GM19455 (cell line): ENCODE measurements around the gene B3GLCT.
"Not testable (repeated sequence)": the region's sequence is repeated elsewhere in the genome, so short reads cannot be mapped to it uniquely, and the experiment has no call there.

ENCODE experiments used
- ATAC-seq: cut with Tn5 transposase; IDR thresholded peaks from one replicate; pipeline ENCODE4 v1.9.1; 2021; ENCODE audit not compliant: unreplicated experiment

The B3GLCT gene

DNA sequence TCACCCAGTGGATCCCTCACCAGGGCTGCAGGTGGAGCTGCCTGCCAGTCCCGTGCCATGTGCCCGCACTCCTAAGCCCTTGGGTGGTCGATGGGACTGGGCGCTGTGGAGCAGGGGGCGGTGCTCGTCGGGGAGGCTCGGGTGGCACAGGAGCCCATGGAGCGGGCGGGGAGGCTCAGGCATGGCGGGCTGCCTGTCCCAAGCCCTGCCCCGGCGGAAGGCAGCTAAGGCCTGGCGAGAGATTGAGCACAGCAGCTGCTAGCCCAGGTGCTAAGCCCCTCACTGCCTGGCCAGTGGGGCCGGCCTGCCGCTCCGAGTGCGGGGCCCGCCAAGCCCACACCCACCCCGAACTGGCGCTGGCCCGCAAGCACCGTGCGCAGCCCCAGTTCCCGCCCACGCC is 16.8 kb upstream of the B3GLCT start:
- ATAC-seq, result no peak

DNA sequence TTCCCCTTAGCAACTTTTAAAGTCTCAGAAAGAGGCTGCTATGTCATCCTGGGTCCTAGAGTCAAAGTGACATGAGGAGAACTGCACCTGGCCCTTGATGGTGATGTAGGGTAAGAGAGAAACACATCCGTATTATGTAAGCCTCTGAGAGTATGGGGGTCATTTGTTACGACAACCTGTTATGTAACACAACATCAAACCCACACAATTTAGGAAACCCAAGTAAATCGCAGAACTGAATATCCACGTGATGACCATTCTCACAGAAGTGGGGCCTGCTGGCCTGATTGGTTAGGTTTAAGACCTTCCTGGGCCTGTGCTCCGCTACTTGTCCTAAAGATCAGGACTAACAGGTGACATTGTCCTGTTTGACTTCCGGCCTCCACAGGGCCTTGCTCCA is 15.3 kb upstream of the B3GLCT start:
- no peak for ATAC-seq

DNA sequence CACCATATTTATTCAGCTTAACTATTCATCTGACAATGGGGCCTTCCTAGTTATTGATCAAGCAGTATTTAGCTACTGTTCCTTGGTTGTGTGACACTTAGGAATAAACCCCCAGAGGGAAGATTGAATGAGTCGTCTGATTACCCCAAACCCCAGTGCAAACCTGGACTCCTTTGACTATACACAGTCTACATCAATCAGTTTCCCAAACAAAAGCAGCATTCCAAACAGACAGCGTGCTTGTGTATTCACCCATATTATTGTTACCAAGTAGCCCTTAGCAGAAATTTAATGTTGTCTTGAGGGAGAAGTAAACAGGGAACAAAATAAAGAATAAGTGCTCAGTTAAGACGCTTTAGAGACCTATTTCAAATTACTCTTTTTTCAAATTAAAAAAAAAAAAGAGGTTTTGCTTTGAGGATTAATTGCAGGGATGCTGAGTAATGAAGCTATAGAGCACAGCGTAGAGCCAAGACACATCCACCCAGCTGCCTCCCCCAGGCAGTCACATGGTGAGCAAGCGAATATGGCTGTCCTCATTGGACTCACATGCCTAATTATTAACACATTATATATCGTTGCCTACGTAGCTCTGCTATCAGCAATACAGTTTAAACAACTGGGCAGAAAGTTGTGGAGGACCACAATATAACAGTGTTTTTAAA is 14.7 kb upstream of the B3GLCT start:
- no peak for ATAC-seq

DNA sequence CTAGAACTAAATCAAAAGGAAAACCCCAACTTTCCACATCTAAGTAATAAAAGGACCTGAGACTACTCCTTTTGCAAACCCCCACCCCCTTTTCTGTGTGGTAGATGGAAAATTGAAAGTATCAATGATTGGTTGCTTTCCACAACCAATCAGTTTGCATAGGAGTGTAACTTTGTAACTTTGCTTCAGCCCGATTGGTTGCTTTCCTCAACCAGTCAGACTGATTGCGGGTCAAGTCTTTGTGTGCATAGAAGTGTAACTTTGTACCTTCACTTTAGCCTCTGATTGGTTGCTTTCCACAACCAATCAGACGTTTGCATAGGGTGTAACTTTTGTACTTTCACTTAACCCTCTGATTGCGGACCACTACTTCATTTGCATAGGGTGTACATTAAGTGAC is 8.0 kb upstream of the B3GLCT start:
- no peak for ATAC-seq

DNA sequence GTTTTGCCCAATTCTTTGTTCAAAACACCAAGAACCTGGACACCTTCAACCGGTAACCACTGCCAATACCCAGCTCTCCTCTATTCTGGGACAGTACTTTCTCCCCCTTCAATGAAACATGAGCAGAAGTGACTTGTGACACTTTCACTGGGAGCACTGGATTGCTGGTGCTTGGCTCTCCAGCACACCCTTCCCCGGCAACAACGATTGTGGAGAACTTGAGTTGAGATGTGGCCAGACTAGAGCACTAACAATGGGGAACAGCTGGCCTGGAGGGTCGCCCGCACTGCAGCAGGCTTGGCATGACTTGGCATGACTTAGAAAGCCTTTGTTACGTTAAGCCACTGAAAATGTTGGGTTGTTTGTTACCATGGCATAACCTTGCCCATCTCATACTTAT is 7.5 kb upstream of the B3GLCT start:
- no peak for ATAC-seq

DNA sequence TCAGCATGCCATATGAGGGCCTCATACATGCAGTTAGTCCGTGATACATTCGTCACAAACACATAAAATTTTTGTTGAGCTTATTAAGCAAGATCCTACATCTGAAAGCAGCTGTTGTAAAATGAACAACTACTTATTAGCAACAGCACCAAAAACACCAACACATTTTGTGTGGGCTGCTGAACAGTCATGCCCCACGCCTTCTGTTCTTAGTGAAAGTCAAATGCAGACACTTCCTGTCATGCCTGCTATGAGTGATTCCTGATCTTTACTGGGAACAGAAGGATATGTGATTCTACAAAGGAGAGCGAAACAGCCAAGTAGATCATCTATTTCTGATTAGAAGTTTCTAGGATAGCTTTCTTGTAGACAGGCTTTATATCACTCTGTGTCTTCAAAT is 4.2 kb upstream of the B3GLCT start:
- ATAC-seq, result no peak

DNA sequence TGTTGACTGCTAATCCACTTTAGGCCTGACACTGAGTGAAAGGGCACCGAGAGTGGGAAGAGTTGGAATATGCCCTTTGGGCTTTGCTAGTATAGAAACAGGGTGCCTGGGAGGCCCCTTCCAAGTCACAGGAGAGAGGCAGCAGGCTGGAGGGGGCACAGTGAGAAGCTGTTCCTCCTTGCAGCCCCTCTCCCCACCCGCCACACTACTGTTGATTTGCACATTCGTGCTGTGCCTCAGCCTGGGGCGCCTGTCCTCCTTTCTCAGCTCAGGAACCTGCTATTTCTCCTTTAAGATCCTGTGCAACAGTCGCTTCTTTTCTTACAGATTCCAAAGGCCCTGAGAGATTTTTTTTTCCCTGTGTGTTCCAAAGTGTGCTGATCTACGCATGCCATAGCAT is 2.8 kb upstream of the B3GLCT start:
- no peak for ATAC-seq

DNA sequence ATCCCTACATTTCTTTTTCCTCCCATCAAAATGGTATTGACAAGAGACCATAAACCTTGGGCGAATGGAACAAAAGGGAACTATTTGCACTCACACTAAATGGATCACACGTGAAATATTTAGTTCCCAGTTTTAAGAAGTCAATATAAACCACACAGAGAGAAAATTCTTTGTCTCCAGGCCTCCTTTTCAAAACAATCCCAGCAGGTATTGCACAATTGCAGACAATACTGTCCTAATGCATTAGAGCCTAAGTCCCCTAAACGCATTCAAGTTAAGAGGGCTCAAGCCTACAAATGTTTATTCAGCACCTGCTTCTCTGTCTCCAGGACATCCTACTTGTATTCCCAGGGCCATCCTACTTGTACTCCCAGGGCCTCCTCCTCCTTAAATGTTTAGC is 1.3 kb upstream of the B3GLCT start:
- no peak for ATAC-seq

DNA sequence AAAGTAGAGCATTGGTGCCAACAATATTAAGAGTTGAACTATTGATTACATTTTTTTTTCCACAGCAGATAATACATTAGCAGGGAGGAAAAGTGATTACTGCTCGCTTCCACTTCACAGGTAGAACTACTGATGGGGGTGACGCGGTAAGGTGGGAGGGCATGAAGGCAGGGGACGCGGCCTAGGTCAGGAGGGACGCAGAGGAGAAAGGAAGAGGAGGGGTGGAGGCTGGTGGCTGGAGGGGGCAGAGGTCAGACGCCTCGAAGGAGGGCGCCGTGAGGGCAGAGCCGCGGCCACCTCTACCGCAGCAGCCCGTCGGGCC is 287 bp upstream of the B3GLCT start:
- ATAC-seq, result peak; percentile 18

DNA sequence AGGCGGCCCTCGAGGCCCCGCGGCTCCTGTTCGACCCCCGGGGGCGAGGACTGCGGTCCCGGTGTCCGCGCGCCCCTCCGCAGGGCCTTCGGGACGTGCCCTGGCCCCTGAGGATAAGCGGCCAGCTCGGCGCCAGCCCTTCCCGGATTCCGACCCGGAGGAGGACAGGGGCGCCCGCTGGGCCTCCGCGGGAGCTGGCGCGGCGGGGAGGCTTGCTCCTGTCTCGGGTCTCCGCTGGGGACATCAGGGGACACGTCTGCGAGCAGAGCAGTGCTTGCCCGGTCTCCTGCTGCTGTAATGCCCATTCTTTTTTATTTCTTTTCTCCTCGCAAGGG is 829 bp downstream of the B3GLCT start:
- ATAC-seq, result peak; percentile 33

DNA sequence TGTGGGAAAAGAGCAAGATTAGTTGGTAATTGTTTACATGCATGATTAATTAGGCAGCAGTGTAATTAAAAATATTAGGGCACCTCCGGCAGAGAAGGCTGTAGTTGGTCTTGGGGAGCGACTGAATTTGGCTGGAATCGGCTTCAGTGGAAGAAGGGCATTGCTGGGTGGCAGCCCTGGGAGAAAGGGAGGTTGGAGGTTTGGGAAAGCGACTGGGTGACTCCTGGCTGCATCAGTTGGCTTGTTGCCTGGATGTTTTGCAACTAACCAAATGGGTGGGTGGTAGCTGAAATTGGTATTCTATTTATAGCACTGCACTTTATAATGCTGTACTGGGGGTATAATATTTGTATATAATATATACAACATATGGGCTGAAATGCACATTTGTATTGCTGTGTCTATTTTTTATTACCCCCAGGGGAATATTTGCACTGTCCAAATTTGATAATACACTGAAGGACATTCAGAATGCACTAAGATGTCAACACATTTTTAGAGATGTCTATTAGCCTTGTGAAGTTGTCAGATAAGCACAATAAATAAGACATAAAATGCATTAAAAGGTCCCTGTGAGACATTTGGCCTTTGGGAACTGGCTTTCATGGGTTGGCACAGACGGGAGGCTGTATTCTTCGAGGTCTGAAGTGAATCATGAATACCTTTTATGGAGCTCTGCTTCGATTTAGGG is 1.7 kb downstream of the B3GLCT start:
- ATAC-seq, result no peak

DNA sequence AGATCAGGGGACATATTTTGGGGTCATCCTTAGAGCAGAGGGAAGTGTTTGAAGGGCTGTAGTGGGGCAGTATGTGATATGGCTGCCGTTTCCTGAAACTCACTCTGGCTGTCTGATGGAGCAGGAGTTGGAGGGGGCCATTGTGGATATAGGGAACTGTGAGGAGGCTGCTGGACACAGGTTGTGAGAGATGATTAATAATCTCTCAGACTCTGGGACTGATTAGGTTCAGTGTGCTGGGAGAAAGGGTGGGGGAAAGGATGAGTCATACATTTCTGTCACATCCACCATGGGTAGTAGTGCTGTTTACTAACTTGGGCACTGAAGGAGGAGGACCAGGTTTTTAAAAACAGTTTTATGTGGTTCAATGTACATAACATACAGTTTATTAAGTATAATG is 4.8 kb downstream of the B3GLCT start:
- ATAC-seq, result no peak

DNA sequence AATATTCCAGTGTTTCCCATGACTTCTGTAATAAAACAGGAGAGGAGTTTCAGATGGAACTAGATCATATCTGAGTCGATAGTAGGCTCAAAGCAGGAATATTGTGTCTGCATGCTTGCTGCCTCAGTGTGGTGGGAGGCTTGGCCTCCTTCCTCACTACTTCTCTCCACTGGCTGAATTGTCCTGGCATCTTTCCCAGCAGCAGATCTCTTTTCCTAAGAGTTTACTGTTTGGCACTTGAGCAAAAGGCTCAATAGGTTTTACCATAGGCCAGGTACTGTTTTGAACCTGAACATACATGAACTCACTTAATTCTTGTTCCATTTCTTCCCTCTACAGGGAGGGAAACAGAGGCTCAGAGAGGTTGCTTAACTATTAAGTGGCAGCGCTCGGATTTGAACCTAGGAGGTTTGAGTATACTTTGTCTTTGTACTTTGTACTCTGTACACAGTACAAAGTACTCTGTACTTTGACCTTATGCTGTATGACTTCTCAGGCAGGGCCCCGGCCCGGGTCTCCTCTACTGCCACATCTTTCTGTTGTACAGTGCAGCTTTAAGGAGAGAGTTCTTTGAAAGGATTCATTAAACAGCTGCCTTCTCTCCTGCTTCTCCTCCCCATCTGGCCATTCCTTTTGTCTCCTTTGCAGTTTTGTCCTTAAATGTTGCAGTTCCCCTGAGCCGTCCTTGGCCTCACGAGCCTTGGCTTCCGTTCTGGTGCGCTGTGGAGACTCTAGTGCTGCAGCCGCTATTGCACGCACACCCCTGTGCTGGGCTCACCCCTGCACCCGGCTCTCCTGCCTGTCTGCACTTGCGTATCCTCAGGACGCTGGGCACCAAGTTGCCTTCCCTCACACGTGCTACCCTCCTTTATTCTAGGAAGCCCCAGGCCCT is 8.1 kb downstream of the B3GLCT start:
- ATAC-seq, result no peak

DNA sequence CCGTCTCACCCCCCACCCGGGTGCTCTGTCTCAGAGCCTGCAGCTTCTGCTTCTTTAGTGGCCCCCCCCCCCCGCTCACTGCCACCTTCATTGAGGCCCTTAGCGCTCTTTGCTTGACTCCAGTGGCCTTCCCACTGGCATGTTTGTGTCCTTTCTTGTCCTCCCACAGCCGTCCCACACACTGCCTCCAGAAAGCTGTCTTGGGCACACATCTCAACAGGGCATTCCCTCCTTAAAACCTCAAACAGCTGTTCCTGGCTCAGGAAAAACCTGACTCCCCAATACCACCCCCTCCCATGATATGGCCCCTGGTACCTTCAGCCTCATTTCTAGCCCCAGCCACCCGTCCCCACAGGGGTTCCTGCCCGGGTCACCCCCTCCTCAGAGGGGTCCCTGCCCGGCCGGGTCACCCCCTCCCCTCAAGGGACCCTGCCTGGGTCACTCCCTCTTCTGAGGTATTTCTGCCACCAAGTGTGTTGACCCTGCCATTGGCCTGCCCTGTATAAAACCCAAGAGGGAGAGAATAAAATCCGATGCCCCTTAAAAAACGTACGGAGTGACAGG is 8.9 kb downstream of the B3GLCT start:
- no peak for ATAC-seq

DNA sequence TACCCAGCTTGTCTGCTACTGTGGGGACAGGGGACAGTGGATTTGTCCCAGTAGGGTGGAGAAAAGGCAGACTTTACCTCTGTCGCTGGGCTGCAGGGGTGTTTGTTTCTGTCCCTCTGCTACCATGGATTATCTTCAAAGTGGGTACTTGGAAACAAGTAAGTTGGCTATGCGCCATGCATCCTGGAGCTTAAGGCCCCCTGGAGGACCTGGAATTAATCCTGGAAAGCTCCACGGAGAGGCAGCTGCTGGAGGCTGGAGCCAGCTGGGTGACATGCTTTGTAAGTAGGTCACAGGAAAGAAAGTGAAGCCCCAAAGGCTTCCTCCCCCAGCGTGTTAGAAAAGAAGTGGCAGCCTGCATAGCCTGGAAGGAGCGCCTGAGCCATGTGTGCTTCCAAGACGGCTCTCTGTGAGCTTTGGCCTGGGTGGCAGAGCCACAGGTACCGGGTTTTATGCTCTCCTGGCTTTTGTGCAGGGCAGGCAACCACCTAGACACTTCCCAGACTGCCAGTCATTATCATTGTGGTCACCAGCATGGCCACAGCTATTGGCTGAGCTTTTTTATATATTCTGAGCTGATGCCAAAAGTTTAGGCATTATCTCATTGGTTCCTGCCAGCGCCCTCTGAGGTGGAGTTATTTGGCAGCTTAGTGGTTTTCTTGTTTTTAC is 9.5 kb downstream of the B3GLCT start:
- ATAC-seq, result no peak

DNA sequence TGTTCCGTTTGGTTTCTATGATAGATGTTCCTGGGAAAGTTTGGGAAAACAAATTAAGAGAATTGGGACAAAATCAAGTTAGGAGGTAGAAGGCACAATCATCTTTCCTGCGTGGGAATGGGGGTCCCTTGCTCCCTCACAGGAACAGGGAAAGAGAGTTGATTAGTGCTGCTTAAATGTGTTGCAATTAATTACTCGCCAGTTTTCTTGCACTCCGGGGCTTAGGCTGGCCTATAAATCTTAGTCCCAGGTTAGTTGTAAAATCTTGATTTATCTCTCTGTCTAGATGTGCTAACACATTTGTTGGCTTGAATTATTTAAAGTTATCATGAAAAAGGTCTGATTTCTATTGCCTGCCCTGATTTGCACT is 10.1 kb downstream of the B3GLCT start:
- no peak for ATAC-seq

DNA sequence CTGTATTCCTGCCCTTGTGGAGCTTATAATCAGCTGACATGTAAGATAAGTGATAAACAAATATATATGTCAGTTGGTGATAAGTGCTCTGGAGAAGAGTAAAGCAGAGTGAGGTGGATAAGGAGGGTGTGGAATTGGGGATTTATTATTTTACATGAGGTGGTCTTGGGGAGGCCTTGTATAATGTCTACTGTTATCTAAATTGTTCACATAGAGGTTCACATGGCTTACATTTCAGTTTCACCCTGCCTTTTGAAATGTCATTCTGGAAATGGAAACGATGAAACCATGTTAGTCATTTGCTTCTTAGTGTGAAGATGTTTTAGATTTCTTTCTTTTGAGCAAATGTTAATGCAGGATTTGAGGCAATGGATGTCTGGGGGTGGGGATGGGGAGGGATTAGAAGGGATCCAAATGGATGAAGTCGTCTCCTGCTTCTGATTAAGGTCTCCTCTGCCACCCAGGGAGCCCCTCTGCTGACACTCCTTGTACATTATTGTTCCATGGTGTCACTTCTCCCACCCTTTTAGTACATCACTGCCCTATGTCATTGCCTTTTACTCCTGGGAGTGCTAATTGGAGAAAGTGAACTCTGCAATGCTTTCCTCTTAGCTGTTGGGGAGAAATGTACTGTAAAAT is 14.0 kb downstream of the B3GLCT start:
- no peak for ATAC-seq

DNA sequence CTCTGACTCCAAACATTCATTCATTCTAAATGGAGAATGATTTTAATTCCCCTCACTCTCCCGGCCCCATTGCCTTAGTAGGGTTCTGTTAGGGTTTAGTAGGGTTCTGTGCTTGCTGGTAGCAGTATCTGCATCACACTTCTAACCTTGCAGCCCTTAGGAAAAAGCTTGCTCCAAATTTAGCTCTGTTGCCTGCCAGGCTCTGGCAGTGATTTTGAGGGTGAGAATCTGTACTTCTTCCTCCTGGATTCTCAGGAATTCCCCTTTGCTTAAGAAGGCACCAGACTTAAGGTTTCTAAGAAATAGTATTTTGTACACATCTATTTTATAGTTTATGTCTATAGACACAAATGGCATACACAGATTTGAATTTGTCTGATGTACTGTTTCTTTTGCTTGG is 14.7 kb downstream of the B3GLCT start:
- ATAC-seq, result no peak

DNA sequence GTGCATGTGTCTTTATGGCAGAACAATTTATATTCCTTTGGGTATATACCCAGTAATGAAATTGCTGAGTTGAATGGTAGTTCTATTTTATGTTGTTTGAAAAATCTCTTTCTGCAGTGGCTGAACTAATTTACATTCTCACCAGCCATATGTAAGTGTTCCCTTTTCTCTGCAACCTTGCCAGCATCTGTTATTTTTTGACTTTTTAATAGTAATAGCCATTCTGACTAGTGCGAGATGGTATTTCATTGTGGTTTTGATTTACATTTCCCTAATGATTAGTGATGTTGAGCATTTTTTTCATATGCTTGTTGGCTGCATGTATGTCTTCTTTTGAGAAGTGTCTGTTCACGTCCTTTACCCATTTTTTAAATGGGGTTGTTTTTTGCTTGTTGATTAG is 17.1 kb downstream of the B3GLCT start:
- ATAC-seq, result not testable (repeated sequence)

DNA sequence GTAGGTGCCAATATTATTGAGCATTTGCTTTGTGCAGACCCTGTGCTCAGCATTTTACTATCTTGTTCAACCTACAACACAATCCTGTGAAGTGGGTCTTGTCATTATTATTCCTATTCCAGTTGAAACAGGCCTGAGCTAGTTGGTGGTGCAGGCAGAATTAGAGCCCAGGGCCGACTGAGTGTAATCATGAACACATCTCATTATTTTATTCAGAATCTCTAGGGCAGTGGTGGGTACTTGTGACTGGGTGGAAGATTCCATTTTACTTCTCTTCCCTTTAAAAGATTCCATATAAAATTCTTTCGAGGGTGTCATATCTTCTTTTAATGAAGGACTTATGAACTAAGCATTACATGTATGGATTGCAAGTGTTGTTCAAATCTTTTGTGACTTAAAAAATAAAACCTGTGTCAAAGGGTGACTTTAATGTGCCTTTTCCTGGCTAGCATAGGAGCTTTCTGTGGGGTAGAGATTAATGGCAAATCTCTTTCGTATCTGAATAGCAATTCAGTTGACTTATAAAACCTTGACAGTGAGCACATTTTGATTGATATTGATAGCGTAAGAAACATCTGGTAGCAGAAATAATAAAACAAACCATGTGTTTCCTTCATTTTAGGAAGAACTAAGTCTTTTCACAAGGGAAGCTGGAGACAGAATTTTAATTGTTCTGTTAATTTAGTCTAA is 20.3 kb downstream of the B3GLCT start:
- ATAC-seq, result no peak
